ENCODE measurements around the gene GABPB2. TPM values are rescaled to one million over a fixed set of nuclear protein-coding genes. Genes with fewer than 3 reads are reported as not detected.

The GABPB2 gene
- total RNA-seq, 1 donor from 2014 or later, result 14.1 TPM

DNA sequence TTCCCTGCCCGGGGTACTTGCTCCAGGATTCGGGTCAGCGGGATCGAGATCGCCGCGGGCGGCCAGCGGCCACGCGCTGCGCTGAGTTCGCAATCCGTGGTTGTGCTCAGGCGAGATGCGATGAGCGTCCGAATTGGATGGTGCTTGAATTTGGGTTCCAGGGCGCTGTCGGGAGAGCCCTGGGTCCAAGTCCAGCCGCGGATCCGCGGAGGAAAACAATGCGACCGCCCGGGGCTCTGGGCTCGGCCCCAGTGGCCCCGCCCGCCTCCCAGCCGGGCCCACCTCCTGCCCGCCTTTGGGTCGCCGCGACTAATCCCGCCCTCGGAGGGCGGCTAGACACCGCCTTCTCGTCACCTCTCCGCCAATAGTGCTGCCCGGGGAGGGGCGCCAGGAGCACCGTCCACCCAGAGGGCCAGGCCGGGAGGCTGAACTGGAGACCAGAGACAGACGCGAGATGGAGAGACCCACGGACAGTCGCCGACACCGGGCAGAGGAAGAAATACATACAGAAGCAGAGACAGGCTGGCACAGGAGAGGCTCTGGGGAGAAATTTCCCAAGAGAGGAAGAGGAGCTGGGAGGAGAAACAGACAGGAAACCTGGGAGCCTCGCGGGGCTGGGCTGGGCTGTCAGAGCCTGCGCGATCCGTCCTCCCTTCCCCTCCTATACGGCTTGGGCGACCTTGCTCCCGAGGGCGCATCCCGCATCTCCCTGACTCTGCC is 76.0 kb downstream of the GABPB2 start, which contains the start of gene SEMA6C:
Gene SEMA6C, minus strand, starts transcription at position 220 of the 720 bp plus-strand sequence. CDS start 4,010 bp downstream, outside the sequence.
- peak within 1 kb of the TSS; percentile 57 for H3K27ac ChIP-seq

DNA sequence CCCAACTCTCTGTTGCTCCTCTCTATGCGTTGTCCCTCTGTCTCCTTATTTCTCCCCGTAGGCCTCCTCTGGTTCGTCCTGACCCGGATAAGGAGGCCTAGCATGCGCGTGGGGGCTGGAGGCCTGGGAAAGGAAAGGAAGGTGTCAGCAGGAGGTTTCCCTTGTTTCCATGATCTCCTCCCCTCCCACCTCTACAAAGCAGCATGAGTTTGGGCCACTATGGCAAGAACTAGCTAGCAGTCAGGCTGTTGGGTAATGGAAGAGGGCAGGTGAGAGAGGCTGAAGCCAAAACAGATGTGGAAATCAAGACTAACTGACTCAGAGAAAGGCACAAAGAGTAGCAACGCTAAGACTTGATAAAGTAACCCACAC is 76.6 kb downstream of the GABPB2 start:
- intact Hi-C loops (cut with DNase I), result no loop called here
- H3K36me3 ChIP-seq, result no peaks in the 10 kb centered on the region
- H3K4me3 ChIP-seq, result peak overlapping the region; percentile 88
- peaks cover 26% of the 10 kb centered on the region for H3K4me1 ChIP-seq
- no peaks in the 10 kb centered on the region for H3K27me3 ChIP-seq (ENCODE audit: low read depth)
- DNase-seq (no peak), ATAC-seq (no peak)
- peak overlapping the region; percentile 57 for H3K27ac ChIP-seq
- TF ChIP-seq, protein P1, sequence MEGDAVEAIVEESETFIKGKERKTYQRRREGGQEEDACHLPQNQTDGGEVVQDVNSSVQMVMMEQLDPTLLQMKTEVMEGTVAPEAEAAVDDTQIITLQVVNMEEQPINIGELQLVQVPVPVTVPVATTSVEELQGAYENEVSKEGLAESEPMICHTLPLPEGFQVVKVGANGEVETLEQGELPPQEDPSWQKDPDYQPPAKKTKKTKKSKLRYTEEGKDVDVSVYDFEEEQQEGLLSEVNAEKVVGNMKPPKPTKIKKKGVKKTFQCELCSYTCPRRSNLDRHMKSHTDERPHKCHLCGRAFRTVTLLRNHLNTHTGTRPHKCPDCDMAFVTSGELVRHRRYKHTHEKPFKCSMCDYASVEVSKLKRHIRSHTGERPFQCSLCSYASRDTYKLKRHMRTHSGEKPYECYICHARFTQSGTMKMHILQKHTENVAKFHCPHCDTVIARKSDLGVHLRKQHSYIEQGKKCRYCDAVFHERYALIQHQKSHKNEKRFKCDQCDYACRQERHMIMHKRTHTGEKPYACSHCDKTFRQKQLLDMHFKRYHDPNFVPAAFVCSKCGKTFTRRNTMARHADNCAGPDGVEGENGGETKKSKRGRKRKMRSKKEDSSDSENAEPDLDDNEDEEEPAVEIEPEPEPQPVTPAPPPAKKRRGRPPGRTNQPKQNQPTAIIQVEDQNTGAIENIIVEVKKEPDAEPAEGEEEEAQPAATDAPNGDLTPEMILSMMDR (IDR thresholded peaks at IDR 0.05), result no peak
- no peaks in the 10 kb centered on the region for H3K9me3 ChIP-seq

More for the DNA sequence above, 76.0 kb downstream of the GABPB2 start, which contains the start of gene SEMA6C:
- intact Hi-C loops (cut with DNase I), result no loop called here
- no peaks in the 10 kb centered on the region for H3K27me3 ChIP-seq (ENCODE audit: low read depth)
- no peaks in the 10 kb centered on the region for H3K36me3 ChIP-seq
- peaks cover 26% of the 10 kb centered on the region for H3K4me1 ChIP-seq
- ATAC-seq, result peak; percentile 98 to 99
- peak; percentile 95 for DNase-seq
- H3K9me3 ChIP-seq, result no peaks in the 10 kb centered on the region
- H3K4me3 ChIP-seq, result peak within 1 kb of the TSS; percentile 88
- TF ChIP-seq, protein P1 (IDR thresholded peaks at IDR 0.05), result no peak

DNA sequence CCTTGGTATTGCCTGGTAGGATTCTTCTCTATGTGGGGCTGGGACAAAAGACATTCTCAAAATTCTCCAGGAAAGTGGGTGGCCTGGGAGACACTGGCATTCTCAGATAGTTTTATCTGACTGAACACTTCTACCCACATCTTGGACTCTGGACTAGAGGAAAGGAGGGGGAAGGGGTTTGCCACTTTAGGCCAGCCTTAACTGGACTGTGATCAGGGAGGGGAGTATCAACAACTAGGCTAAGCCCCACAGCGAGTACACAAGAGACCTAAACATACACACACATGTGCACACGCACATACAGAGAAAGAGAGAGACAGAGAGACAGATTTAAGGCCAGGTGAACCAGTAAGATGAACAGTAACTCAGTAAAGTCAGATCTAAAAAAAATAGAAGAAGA is 77.1 kb downstream of the GABPB2 start:
- DNase-seq, result no peak
- ATAC-seq, result no peak
- no peak overlapping the region for H3K4me3 ChIP-seq
- intact Hi-C loops (cut with DNase I), result no loop called here
- H3K27me3 ChIP-seq (ENCODE audit: low read depth), result no peaks in the 10 kb centered on the region
- no peaks in the 10 kb centered on the region for H3K36me3 ChIP-seq
- H3K4me1 ChIP-seq, result peaks cover 26% of the 10 kb centered on the region
- H3K9me3 ChIP-seq, result no peaks in the 10 kb centered on the region
- H3K27ac ChIP-seq, result no peak overlapping the region
- TF ChIP-seq, protein P1 (IDR thresholded peaks at IDR 0.05), result no peak

DNA sequence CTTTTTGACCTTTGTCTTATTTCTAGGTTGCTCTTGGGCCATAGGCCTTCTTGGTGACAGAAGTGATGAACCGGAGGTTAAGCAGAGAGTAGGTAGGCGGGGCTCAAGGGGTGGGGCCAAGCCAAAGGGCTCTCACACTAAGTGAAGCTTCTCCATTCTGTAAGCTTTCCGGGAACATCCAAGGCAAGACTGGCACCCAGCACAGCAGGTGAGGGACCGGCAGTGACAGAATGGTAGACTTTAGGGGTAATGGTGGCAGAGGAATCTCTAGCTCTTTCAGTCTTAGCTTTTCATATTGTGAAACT is 85.9 kb downstream of the GABPB2 start, which contains the start of gene TNFAIP8L2:
Gene TNFAIP8L2, plus strand, starts transcription at position 135 of the 305 bp plus-strand sequence. CDS start 2,049 bp downstream, outside the sequence.
- H3K4me3 ChIP-seq, result peak within 1 kb of the TSS; percentile 61
- intact Hi-C loops (cut with DNase I), result loop anchor here (5.0 kb wide), 1 partner anchor 59 kb away; no protein-coding TSS in a partner anchor
- DNase-seq (peak; percentile 87), ATAC-seq (peak; percentile 87 to 88)
- H3K9me3 ChIP-seq, result no peaks in the 10 kb centered on the region
- H3K4me1 ChIP-seq, result peaks cover 22% of the 10 kb centered on the region
- peak within 1 kb of the TSS; percentile 69 for H3K27ac ChIP-seq
- TF ChIP-seq, protein P1 (IDR thresholded peaks at IDR 0.05), result no peak
- H3K36me3 ChIP-seq, result peaks cover 48% of the 10 kb centered on the region
- H3K27me3 ChIP-seq (ENCODE audit: low read depth), result no peaks in the 10 kb centered on the region

DNA sequence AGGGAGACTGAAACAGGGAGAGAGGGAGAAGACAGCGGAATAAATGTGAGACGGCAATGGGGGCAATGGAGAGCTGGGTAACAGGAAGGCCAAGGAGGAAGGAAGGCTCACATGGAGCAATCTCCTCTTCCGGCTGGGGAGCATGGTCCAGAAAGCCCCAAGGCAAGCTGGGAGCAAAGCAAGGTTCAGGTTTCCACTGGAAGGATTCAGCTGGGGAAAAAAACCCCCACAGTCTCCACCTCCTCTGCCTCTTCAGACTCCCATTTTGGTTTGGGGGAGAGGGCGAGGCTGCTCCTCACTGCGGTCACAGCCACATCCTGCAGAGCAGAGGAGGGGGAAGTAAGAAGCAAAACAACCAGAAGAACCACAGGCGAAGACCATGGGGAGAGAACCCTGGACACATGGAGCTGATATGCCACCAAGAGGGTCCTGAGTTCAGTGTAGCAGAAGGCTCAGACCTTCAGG is 86.5 kb downstream of the GABPB2 start:
- no peaks in the 10 kb centered on the region for H3K9me3 ChIP-seq
- DNase-seq, result no peak
- TF ChIP-seq, protein P1 (IDR thresholded peaks at IDR 0.05), result no peak
- peaks cover 55% of the 10 kb centered on the region for H3K36me3 ChIP-seq
- H3K4me1 ChIP-seq, result peaks cover 22% of the 10 kb centered on the region
- intact Hi-C loops (cut with DNase I), result loop anchor here (5.0 kb wide), 1 partner anchor 60 kb away; no protein-coding TSS in a partner anchor
- peak overlapping the region; percentile 69 for H3K27ac ChIP-seq
- no peaks in the 10 kb centered on the region for H3K27me3 ChIP-seq (ENCODE audit: low read depth)
- H3K4me3 ChIP-seq, result peak overlapping the region; percentile 61
- ATAC-seq, result peak; percentile 56 to 61

Measured in lower lobe of right lung (tissue), 2 donors.